GM19025 (cell line): ENCODE data around the gene ANKAR.
"Not testable (repeated sequence)": the region's sequence is repeated elsewhere in the genome, so short reads cannot be mapped to it uniquely, and the experiment has no call there.

Experiments
- ATAC-seq: cut with Tn5 transposase; IDR thresholded peaks from one replicate; pipeline ENCODE4 v1.9.1; 2021; ENCODE audit warnings: mild to moderate bottlenecking, low read depth, moderate library complexity; ENCODE audit not compliant: unreplicated experiment

The ANKAR gene

GRCh38 chr2:189658306-189659212 lies 15.9 kb upstream of the ANKAR start:
- ATAC-seq = no peak

- ATAC-seq = no peak
Observed at GRCh38 chr2:189659734-189660133, 14.7 kb upstream of the ANKAR start.

- no peak for ATAC-seq
Observed at GRCh38 chr2:189660803-189661147, 13.7 kb upstream of the ANKAR start.

GRCh38 chr2:189661148-189661956 lies 13.1 kb upstream of the ANKAR start, which contains the start of gene ASNSD1:
ASNSD1 (plus strand) TSS chr2:189661459; CDS start chr2:189666133, 4,674 bp downstream.
- ATAC-seq = peak; percentile 96

GRCh38 chr2:189661957-189662321 lies 12.5 kb upstream of the ANKAR start:
- no peak for ATAC-seq

GRCh38 chr2:189662669-189663226 lies 11.7 kb upstream of the ANKAR start:
- ATAC-seq = no peak

GRCh38 chr2:189663319-189663718 lies 11.2 kb upstream of the ANKAR start:
- not testable (repeated sequence) for ATAC-seq

GRCh38 chr2:189669913-189670312 lies 4.6 kb upstream of the ANKAR start:
- no peak for ATAC-seq

- no peak for ATAC-seq
Observed at GRCh38 chr2:189673661-189674373, 653 bp upstream of the ANKAR start.

- ATAC-seq = no peak
Observed at GRCh38 chr2:189676471-189676870, 2.0 kb downstream of the ANKAR start.

GRCh38 chr2:189679226-189679625 lies 4.8 kb downstream of the ANKAR start:
- ATAC-seq = no peak

- no peak for ATAC-seq
Observed at GRCh38 chr2:189681203-189681602, 6.7 kb downstream of the ANKAR start.

- no peak for ATAC-seq
Observed at GRCh38 chr2:189681903-189682302, 7.4 kb downstream of the ANKAR start.

- ATAC-seq = no peak
Observed at GRCh38 chr2:189683348-189683747, 8.9 kb downstream of the ANKAR start.

- ATAC-seq = no peak
Observed at GRCh38 chr2:189684811-189685210, 10.3 kb downstream of the ANKAR start.

- ATAC-seq = no peak
Observed at GRCh38 chr2:189685540-189686229, 11.2 kb downstream of the ANKAR start.

GRCh38 chr2:189687796-189688195 lies 13.3 kb downstream of the ANKAR start:
- ATAC-seq = not testable (repeated sequence)

- ATAC-seq = no peak
Observed at GRCh38 chr2:189696223-189696622, 21.8 kb downstream of the ANKAR start.

- peak; percentile 63 for ATAC-seq
Observed at GRCh38 chr2:189698020-189698887, 23.8 kb downstream of the ANKAR start.
